GM18858 (cell line): ENCODE results near the gene ASPRV1.
"Not testable (repeated sequence)": the region's sequence is repeated elsewhere in the genome, so short reads cannot be mapped to it uniquely, and the experiment has no call there.

ENCODE experiments used
- ATAC-seq: cut with Tn5 transposase; IDR thresholded peaks from one replicate; pipeline ENCODE4 v1.9.1; 2021; ENCODE audit not compliant: unreplicated experiment

ASPRV1 gene

DNA sequence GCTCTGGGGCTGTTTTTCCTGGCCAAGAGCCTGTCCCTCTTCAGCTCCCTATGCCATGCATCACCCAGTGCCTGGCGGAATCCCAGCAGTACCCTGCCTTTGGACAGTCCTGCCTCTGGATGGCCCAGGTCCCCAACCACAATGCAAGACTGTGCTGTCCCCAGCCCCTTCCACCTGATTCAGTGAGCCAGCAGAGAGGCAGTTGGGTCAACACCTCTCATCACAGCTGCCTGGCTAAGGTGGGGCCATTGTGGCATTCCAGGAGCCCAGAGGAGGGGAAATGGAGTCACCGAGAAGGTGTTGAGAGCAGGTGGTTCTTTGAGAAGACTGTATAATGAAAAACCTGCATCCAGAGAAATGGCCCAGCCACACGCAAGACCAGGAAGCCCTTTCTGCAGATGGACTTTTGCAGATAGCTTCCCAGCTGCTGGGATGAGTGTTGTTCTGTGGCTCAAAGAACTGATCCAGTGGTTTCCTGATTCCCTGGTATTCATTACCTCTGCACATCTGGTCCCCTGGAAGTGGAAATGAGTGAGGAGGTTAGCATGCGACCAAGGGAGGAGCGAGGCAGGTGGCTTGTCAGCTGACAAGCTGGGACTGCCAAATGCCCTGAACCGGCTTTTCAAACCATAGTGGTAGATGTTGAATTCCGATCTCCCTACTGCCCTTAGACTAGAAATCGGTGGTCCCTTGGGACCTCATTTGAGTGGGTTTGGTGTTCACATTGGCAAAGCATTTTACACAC lies 1.7 kb upstream of the ASPRV1 start:
- no peak for ATAC-seq

DNA sequence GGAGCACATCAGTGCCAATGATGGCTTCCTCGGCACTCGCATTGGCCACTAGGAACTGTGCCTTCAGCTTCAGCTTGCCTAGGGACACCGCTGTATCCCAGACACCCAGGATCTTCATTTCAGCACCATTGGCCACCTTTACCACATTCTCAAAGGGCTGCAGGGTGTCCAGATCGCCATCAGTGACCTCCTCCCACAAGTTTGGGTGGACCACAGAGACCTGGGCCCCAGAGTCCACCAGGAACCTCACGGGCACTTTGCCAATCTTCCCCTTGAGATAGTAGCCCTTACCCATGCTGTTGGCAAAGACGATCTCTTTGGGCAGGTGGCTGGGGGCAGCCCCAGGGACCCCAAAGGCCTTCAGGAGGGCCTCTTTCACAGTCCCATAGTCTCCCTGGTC lies 610 bp downstream of the ASPRV1 start:
- ATAC-seq = no peak

DNA sequence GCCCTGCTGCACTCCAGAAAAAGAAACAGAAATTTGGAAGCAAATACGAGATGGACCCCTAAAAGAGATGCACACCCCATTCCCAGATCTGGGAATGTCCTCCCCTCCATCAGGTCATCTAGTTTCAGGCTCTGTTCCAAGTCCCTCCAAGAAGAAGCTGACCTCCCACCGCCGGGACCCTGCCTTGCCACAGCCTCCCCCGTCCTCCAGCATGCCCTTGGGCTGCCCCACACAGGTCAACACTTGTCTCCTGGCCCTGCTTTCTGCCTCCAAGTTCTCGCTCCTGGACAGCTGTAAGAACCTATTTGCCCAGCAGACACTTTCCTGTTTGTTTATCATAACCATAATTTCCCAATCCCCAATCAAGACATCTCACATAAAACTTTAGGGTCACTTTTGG lies 2.0 kb downstream of the ASPRV1 start:
- ATAC-seq = no peak

GRCh38 chr2:69958480-69958879 lies 3.0 kb downstream of the ASPRV1 start:
- ATAC-seq = no peak

GRCh38 chr2:69957965-69958364 lies 3.5 kb downstream of the ASPRV1 start:
- no peak for ATAC-seq

- ATAC-seq = no peak
Measured at GRCh38 chr2:69956475-69956979, 4.9 kb downstream of the ASPRV1 start.

DNA sequence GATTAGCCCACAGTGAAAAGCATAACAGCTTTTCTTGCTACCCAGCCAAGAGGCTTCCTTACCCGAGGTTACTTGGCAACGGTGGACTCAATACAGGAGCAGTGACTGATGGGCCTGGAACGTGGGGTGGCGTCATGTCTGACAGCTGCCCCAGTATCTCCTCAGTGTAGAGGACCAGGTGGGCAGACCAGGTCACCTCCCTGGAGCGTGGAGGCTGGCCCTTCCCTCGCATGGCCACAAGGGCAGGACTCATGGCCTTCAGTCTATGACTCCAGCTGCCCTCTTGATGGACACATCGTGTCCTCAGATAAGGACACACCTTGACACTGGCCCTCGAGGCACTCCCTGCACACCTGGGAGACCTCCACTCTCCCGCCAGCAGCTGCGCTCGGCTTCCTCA lies 6.4 kb downstream of the ASPRV1 start:
- no peak for ATAC-seq

- no peak for ATAC-seq
Measured at GRCh38 chr2:69954084-69954483, 7.3 kb downstream of the ASPRV1 start.

GRCh38 chr2:69952336-69953115 lies 8.9 kb downstream of the ASPRV1 start:
- no peak for ATAC-seq

DNA sequence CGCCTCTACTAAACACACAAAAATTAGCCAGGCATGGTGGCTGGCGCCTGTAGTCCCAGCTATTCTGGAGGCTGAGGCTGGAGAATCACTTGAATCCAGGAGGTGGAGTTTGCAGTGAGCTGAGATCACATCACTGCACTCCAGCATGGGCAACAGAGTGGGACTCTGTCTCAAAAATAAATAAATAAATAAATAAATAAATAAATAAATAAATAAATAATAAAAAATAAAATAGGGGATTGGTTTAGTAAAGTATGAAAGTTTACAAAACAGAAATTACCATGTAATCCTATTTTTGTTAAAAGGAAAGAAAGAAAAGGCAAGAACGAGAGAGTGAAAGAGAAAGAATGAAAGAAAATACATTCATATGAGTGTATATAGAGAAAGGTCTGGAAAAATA lies 10.8 kb downstream of the ASPRV1 start:
- not testable (repeated sequence) for ATAC-seq

DNA sequence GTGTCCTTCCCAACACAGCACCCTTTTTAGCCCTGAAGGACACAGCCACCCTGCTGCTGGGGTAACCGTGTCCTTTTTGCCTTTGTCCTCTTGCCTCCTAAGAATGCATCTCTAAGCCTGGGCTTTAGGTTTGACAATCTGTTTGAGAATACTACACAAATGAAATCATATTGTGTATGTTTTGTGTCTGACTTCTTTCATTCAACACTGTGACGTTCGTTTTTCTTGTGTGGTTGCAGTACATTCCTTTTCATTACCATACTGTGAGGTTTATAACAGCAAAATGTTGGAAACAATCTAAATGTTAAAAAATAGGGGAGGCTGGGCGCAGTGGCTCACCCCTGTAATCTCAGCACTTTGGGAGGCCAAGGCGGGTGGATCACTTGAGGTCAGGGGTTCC lies 11.2 kb downstream of the ASPRV1 start:
- no peak for ATAC-seq

DNA sequence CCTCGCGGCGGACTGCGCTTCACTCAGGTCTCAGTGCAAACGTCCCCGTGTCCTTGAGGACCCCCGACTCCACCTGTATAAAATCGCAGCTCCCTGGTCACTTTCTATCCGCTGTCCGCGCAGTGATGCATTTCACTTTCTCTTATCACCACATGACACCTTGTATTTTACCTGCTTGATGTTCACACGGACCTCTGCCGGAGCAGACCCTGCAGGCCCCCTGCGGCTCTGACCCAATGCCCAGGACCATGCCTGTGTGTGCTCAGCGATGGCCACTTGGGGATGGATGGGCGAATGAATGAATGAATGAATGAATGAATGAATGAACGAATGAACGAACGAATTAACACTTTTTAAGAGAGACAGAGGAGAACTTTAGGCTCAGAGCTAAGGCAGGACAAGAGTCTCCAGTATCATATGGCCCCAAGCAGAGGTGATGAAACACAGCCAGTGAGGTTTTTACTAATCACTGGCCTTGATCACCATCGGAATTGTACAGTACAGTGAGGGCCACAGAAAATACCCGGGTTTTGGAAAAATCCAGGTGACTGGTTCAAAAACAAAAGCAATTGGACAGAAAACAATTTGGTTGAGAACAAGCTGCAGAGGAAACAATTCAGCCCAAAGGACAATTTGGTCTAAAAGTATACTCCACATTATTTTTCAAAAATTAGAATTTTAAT lies 12.3 kb downstream of the ASPRV1 start:
- ATAC-seq = no peak

- ATAC-seq = no peak
Measured at GRCh38 chr2:69948032-69948962, 13.1 kb downstream of the ASPRV1 start.

- ATAC-seq = no peak
Measured at GRCh38 chr2:69947325-69947931, 14.0 kb downstream of the ASPRV1 start.

- ATAC-seq = peak; percentile 75
Measured at GRCh38 chr2:69946351-69947324, 14.8 kb downstream of the ASPRV1 start.

GRCh38 chr2:69945941-69946340 lies 15.5 kb downstream of the ASPRV1 start:
- ATAC-seq = no peak

- no peak for ATAC-seq
Measured at GRCh38 chr2:69945441-69945840, 16.0 kb downstream of the ASPRV1 start.

- ATAC-seq = no peak
Measured at GRCh38 chr2:69944756-69945155, 16.7 kb downstream of the ASPRV1 start.
